ENCODE measurements around the gene MAGEA11. TPM values are rescaled to one million over a fixed set of nuclear protein-coding genes. Genes with fewer than 3 reads are reported as not detected.
"Not testable (repeated sequence)": the region's sequence is repeated elsewhere in the genome, so short reads cannot be mapped to it uniquely, and the experiment has no call there.

The MAGEA11 gene
- total RNA-seq, 1 donor from 2014 or later = not detected

- Mint-ChIP-seq H3K4me1 (ENCODE audit: unreplicated experiment) (no peaks in the 10 kb centered on the region), H3K27me3 (ENCODE audit: unreplicated experiment) (no peaks in the 10 kb centered on the region), H3K27ac (ENCODE audit: unreplicated experiment) (no peak overlapping the region), H3K9me3 (ENCODE audit: unreplicated experiment) (peaks cover 4% of the 10 kb centered on the region), H3K36me3 (ENCODE audit: unreplicated experiment) (no peaks in the 10 kb centered on the region), H3K4me3 (ENCODE audit: unreplicated experiment) (no peak overlapping the region)
- DNase-seq (ENCODE audit: extremely low spot score, unreplicated experiment) = no peak
- TF ChIP-seq, protein P1, sequence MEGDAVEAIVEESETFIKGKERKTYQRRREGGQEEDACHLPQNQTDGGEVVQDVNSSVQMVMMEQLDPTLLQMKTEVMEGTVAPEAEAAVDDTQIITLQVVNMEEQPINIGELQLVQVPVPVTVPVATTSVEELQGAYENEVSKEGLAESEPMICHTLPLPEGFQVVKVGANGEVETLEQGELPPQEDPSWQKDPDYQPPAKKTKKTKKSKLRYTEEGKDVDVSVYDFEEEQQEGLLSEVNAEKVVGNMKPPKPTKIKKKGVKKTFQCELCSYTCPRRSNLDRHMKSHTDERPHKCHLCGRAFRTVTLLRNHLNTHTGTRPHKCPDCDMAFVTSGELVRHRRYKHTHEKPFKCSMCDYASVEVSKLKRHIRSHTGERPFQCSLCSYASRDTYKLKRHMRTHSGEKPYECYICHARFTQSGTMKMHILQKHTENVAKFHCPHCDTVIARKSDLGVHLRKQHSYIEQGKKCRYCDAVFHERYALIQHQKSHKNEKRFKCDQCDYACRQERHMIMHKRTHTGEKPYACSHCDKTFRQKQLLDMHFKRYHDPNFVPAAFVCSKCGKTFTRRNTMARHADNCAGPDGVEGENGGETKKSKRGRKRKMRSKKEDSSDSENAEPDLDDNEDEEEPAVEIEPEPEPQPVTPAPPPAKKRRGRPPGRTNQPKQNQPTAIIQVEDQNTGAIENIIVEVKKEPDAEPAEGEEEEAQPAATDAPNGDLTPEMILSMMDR (IDR thresholded peaks at IDR 0.05) = no peak
These were observed 28.6 kb upstream of the MAGEA11 start for GRCh38 chrX:149682956-149683947.

GRCh38 chrX:149683966-149684730 is 27.7 kb upstream of the MAGEA11 start:
- no peaks in the 10 kb centered on the region for H3K4me1 Mint-ChIP-seq (ENCODE audit: unreplicated experiment)
- DNase-seq (ENCODE audit: extremely low spot score, unreplicated experiment) = no peak
- H3K27me3 Mint-ChIP-seq (ENCODE audit: unreplicated experiment) = no peaks in the 10 kb centered on the region
- H3K4me3 Mint-ChIP-seq (ENCODE audit: unreplicated experiment) = no peak overlapping the region
- no peaks in the 10 kb centered on the region for H3K36me3 Mint-ChIP-seq (ENCODE audit: unreplicated experiment)
- H3K9me3 Mint-ChIP-seq (ENCODE audit: unreplicated experiment) = peaks cover 4% of the 10 kb centered on the region
- TF ChIP-seq, protein P1 (IDR thresholded peaks at IDR 0.05) = no peak
- H3K27ac Mint-ChIP-seq (ENCODE audit: unreplicated experiment) = no peak overlapping the region

GRCh38 chrX:149687991-149688390 is 23.9 kb upstream of the MAGEA11 start:
- Mint-ChIP-seq H3K4me1 (ENCODE audit: unreplicated experiment) (no peaks in the 10 kb centered on the region), H3K9me3 (ENCODE audit: unreplicated experiment) (peaks cover 16% of the 10 kb centered on the region), H3K36me3 (ENCODE audit: unreplicated experiment) (no peaks in the 10 kb centered on the region), H3K27me3 (ENCODE audit: unreplicated experiment) (no peaks in the 10 kb centered on the region), H3K27ac (ENCODE audit: unreplicated experiment) (no peak overlapping the region), H3K4me3 (ENCODE audit: unreplicated experiment) (no peak overlapping the region)
- TF ChIP-seq, protein P1 (IDR thresholded peaks at IDR 0.05) = no peak
- DNase-seq (ENCODE audit: extremely low spot score, unreplicated experiment) = no peak

DNA sequence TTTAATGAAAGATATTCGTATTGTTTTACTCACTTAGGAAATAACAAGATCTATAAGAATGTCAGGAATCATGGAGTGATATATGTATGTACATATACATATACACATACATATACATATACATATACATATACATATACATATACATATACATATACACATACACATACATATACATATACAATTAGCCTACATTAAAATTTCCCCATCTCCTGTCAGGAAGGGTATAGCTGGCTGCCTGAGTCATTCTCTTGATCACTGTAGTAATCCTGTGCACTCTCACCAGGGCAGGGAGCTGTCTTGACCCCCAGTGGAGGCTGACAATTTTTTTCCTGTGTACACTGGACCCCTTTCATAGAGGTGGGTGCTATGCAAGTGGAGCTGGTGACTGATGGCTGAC is 23.3 kb upstream of the MAGEA11 start:
- DNase-seq (ENCODE audit: extremely low spot score, unreplicated experiment) = no peak
- no peaks in the 10 kb centered on the region for H3K36me3 Mint-ChIP-seq (ENCODE audit: unreplicated experiment)
- no peak overlapping the region for H3K4me3 Mint-ChIP-seq (ENCODE audit: unreplicated experiment)
- no peaks in the 10 kb centered on the region for H3K4me1 Mint-ChIP-seq (ENCODE audit: unreplicated experiment)
- no peaks in the 10 kb centered on the region for H3K27me3 Mint-ChIP-seq (ENCODE audit: unreplicated experiment)
- H3K27ac Mint-ChIP-seq (ENCODE audit: unreplicated experiment) = no peak overlapping the region
- H3K9me3 Mint-ChIP-seq (ENCODE audit: unreplicated experiment) = peaks cover 19% of the 10 kb centered on the region
- TF ChIP-seq, protein P1 (IDR thresholded peaks at IDR 0.05) = no peak

DNA sequence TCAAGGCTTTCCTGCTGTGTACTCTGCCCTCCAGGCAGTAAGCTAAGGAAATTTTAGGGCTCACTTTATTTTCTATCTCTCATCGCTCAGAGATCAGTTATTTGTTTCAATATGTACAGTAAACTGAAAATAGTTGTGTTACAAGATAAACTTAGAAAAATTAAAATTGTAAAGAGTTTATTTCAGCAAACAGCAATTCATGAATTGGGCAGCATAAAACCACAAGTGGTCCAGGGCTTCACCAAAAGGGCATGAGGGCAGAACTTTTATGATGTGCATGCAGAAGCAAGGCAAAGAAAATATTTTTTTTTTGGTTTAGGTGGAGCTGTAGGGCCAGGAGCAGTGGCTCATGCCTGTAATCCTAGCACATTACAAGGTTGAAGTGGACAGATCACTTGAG is 20.1 kb upstream of the MAGEA11 start:
- H3K4me1 Mint-ChIP-seq (ENCODE audit: unreplicated experiment) = no peaks in the 10 kb centered on the region
- peaks cover 2% of the 10 kb centered on the region for H3K27me3 Mint-ChIP-seq (ENCODE audit: unreplicated experiment)
- H3K4me3 Mint-ChIP-seq (ENCODE audit: unreplicated experiment) = no peak overlapping the region
- H3K9me3 Mint-ChIP-seq (ENCODE audit: unreplicated experiment) = peaks cover 28% of the 10 kb centered on the region
- TF ChIP-seq, protein P1 (IDR thresholded peaks at IDR 0.05) = no peak
- H3K36me3 Mint-ChIP-seq (ENCODE audit: unreplicated experiment) = no peaks in the 10 kb centered on the region
- no peak overlapping the region for H3K27ac Mint-ChIP-seq (ENCODE audit: unreplicated experiment)
- DNase-seq (ENCODE audit: extremely low spot score, unreplicated experiment) = no peak

GRCh38 chrX:149692686-149693272 is 19.1 kb upstream of the MAGEA11 start:
- DNase-seq (ENCODE audit: extremely low spot score, unreplicated experiment); H3K4me3 Mint-ChIP-seq (ENCODE audit: unreplicated experiment); H3K36me3 Mint-ChIP-seq (ENCODE audit: unreplicated experiment); H3K27ac Mint-ChIP-seq (ENCODE audit: unreplicated experiment); H3K27me3 Mint-ChIP-seq (ENCODE audit: unreplicated experiment); H3K4me1 Mint-ChIP-seq (ENCODE audit: unreplicated experiment): not testable (repeated sequence)
- H3K9me3 Mint-ChIP-seq (ENCODE audit: unreplicated experiment) = peaks cover 31% of the 10 kb centered on the region

Measured in osteocyte (in vitro differentiated cells).